Keratinocyte (primary cell): ENCODE data around the gene AKAP13. TPM values are rescaled to one million over a fixed set of nuclear protein-coding genes. Genes with fewer than 3 reads are reported as not detected.
"Not testable (repeated sequence)": the region's sequence is repeated elsewhere in the genome, so short reads cannot be mapped to it uniquely, and the experiment has no call there.

Experiments used
- DNase-seq: peaks from one replicate; pipeline ENCODE4 v3.0.0-alpha.2; 2011; ENCODE audit warnings: low read depth, missing footprints, low spot score
- FAIRE-seq: peaks from 2 replicates; lab custom pipeline; 2011; peaks lifted over from hg19 to GRCh38; lab: Jason Lieb, UNC
- H2AFZ ChIP-seq: 2 replicates; pipeline ENCODE4 v1.6.0; 2012; ENCODE audit warnings: low read length, control low read depth, inconsistent platforms; ENCODE audit not compliant: control insufficient read depth
- H3K27ac ChIP-seq: 2 replicates; pipeline ENCODE4 v1.5.1; 2011; ENCODE audit warnings: low read length; ENCODE audit not compliant: control insufficient read depth, insufficient read depth
- H3K27me3 ChIP-seq: 3 replicates; pipeline ENCODE4 v1.6.0; 2011; ENCODE audit warnings: low read length; ENCODE audit not compliant: control insufficient read depth, insufficient read depth; ENCODE audit errors: extremely low read depth
- H3K36me3 ChIP-seq, 2 experiments: 2 replicates in 1 of 2; 3 replicates in 1 of 2; pipeline ENCODE4 v1.5.1; 2011; ENCODE audit warnings: low read length in 2 of 2, mild to moderate bottlenecking in 1 of 2; ENCODE audit not compliant: control insufficient read depth in 2 of 2, insufficient read depth in 2 of 2; ENCODE audit errors: extremely low read depth in 1 of 2
- H3K4me1 ChIP-seq: 3 replicates; pipeline ENCODE4 v1.5.1; 2011; ENCODE audit warnings: low read length; ENCODE audit not compliant: control insufficient read depth, insufficient read depth; ENCODE audit errors: extremely low read depth
- H3K4me2 ChIP-seq: 3 replicates; pipeline ENCODE4 v1.6.0; 2011; ENCODE audit warnings: low read depth, low read length; ENCODE audit not compliant: control insufficient read depth, insufficient read depth; ENCODE audit errors: extremely low read depth
- H3K4me3 ChIP-seq, 3 experiments: fragments of 200-600 bp in 1 of 3; sonication (generic) in 1 of 3; 2 replicates in 2 of 3; 3 replicates in 1 of 3; pipeline ENCODE4 v1.5.1; 2011 to 2016; ENCODE audit warnings: low read length in 3 of 3, mild to moderate bottlenecking in 3 of 3, control low read depth in 2 of 3, inconsistent platforms in 1 of 3, low read depth in 1 of 3, mixed read lengths in 1 of 3, mixed run types in 1 of 3, moderate library complexity in 1 of 3; ENCODE audit not compliant: control insufficient read depth in 2 of 3, insufficient read depth in 2 of 3; ENCODE audit errors: extremely low read depth in 1 of 3
- H3K79me2 ChIP-seq: 2 replicates; pipeline ENCODE4 v1.6.0; 2012; ENCODE audit warnings: low read length; ENCODE audit not compliant: control insufficient read depth, insufficient read depth
- H3K9ac ChIP-seq: 3 replicates; pipeline ENCODE4 v1.6.0; 2011; ENCODE audit warnings: low read length; ENCODE audit not compliant: control insufficient read depth, insufficient read depth; ENCODE audit errors: extremely low read depth
- H3K9me1 ChIP-seq: 3 replicates; pipeline ENCODE4 v1.6.0; 2011; ENCODE audit warnings: low read length; ENCODE audit not compliant: control insufficient read depth, insufficient read depth; ENCODE audit errors: extremely low read depth
- H3K9me3 ChIP-seq: 2 replicates; pipeline ENCODE4 v1.5.1; 2012; ENCODE audit warnings: low read depth, low read length; ENCODE audit not compliant: control insufficient read depth
- H4K20me1 ChIP-seq: 3 replicates; pipeline ENCODE4 v1.6.0; 2011; ENCODE audit warnings: low read length; ENCODE audit not compliant: control insufficient read depth, insufficient read depth; ENCODE audit errors: extremely low read depth
- CTCF ChIP-seq, 3 experiments: IDR thresholded peaks in 1 of 3; conservative IDR thresholded peaks in 1 of 3; optimal IDR thresholded peaks in 1 of 3; 2 replicates in 2 of 3; 3 replicates in 1 of 3; pipeline versions ENCODE3 to v1.5.1; 2011; ENCODE audit warnings: low read length in 3 of 3, mild to moderate bottlenecking in 3 of 3, moderate library complexity in 2 of 3, control low read depth in 1 of 3, inconsistent platforms in 1 of 3; ENCODE audit not compliant: insufficient read depth in 2 of 3; ENCODE audit errors: extremely low read depth in 1 of 3
- EZH2 ChIP-seq: IDR thresholded peaks from one replicate; pipeline ENCODE4 v1.6.1; 2012; ENCODE audit warnings: inconsistent platforms, mild to moderate bottlenecking, low read length, moderate library complexity
- dilution Hi-C: fragments of 300-500 bp; cut with MboI; formaldehyde crosslinking; loops from one replicate; pipeline ENCODE4 v1.7.0; 2020; ENCODE audit warnings: low sequenced_read_pairs; ENCODE audit not compliant: extremely low pct_ligation_motif_present
- polyA plus RNA-seq, 5 experiments: library from polyadenylated mRNA; depleted of rRNA in 3 of 5; stranded (reverse) in 3 of 5; stranded (forward) in 1 of 5; unstranded in 1 of 5; fragments of >200 nt; gene quantifications; 1 replicate in 1 of 5; 2 replicates in 3 of 5; 3 replicates in 1 of 5; pipeline versions ENCODE4 v1.2.1 to v1.2.3, GENCODE V29; 2011 to 2012; ENCODE audit warnings: missing spikeins in 2 of 5, low read depth in 1 of 5, low replicate concordance in 1 of 5

Gene AKAP13
- polyA plus RNA-seq, 1 donor (not counting 4 experiments of a cell fraction or from before 2014, with no cell fraction given) = 16.7 TPM

- dilution Hi-C loops = no loop called here
- peaks cover 53% of the 10 kb centered on the region for H3K79me2 ChIP-seq
Measured at GRCh38 chr15:85479071-85479647, 98.8 kb downstream of the AKAP13 start.

GRCh38 chr15:85480923-85481322 is 100.5 kb downstream of the AKAP13 start:
- Histone ChIP-seq H3K9ac (no peak overlapping the region), H3K4me3 (no peak overlapping the region), H3K27ac (no peak overlapping the region), H3K36me3 (no peaks in the 10 kb centered on the region), H3K9me3 (no peaks in the 10 kb centered on the region), H3K4me1 (peaks cover 58% of the 10 kb centered on the region), H3K79me2 (peaks cover 52% of the 10 kb centered on the region), H3K9me1 (no peaks in the 10 kb centered on the region), H3K27me3 (no peaks in the 10 kb centered on the region), H4K20me1 (no peaks in the 10 kb centered on the region), H2AFZ (no peak overlapping the region), H3K4me2 (no peak overlapping the region)
- DNase-seq (no peak), FAIRE-seq (no peak)
- dilution Hi-C loops = no loop called here
- no peak for TF ChIP-seq CTCF (optimal IDR thresholded peaks at IDR 0.05 in 1 of 3, IDR thresholded peaks at IDR 0.05 in 1 of 3, conservative IDR thresholded peaks at IDR 0.05 in 1 of 3; ENCODE audit: extremely low read depth in 1 of 3, insufficient read depth in 2 of 3, low read length in 3 of 3)
- TF ChIP-seq EZH2 = no peak

More at GRCh38 chr15:85479071-85479647, 98.8 kb downstream of the AKAP13 start:
- Histone ChIP-seq H3K9me1 (no peaks in the 10 kb centered on the region), H3K9me3 (no peaks in the 10 kb centered on the region), H2AFZ (no peak overlapping the region), H3K27me3 (no peaks in the 10 kb centered on the region), H3K4me3 (peak overlapping the region in 1 of 3 experiments; percentile 19), H3K27ac (peak overlapping the region; percentile 89), H3K4me2 (peak overlapping the region; percentile 74), H3K36me3 (no peaks in the 10 kb centered on the region), H3K9ac (no peak overlapping the region), H4K20me1 (no peaks in the 10 kb centered on the region), H3K4me1 (peaks cover 73% of the 10 kb centered on the region)
- FAIRE-seq = peak; percentile 80
- TF ChIP-seq CTCF (optimal IDR thresholded peaks at IDR 0.05 in 1 of 3, IDR thresholded peaks at IDR 0.05 in 1 of 3, conservative IDR thresholded peaks at IDR 0.05 in 1 of 3; ENCODE audit: extremely low read depth in 1 of 3, insufficient read depth in 2 of 3, low read length in 3 of 3) (no peak), EZH2 (no peak)
- no peak for DNase-seq

GRCh38 chr15:85481543-85481942 is 101.1 kb downstream of the AKAP13 start:
- H3K9me3 ChIP-seq, H3K9ac ChIP-seq, DNase-seq, H3K36me3 ChIP-seq, H2AFZ ChIP-seq, H3K9me1 ChIP-seq, FAIRE-seq, H3K27ac ChIP-seq, H3K27me3 ChIP-seq, dilution Hi-C loops, H4K20me1 ChIP-seq, H3K4me3 ChIP-seq, H3K4me2 ChIP-seq: not testable (repeated sequence)
- Histone ChIP-seq H3K4me1 (peaks cover 51% of the 10 kb centered on the region), H3K79me2 (peaks cover 46% of the 10 kb centered on the region)
